ENCODE data around the gene ATG10. TPM values are rescaled to one million over a fixed set of nuclear protein-coding genes. Genes with fewer than 3 reads are reported as not detected.

The ATG10 gene
- total and polyA plus RNA-seq, 2 of the 13 experiments (the other 11 are each of a cell fraction or from before 2014, with no cell fraction given), result 2.0 to 5.7 TPM

- TF ChIP-seq RERE (CRISPR knock-in tag; IDR thresholded peaks at IDR 0.05; ENCODE audit: low read depth) (no peak), GRHL1 (CRISPR knock-in tag; conservative IDR thresholded peaks at IDR 0.05) (no peak), RCOR2 (CRISPR knock-in tag; IDR thresholded peaks at IDR 0.05) (no peak), FLYWCH1 (CRISPR knock-in tag; IDR thresholded peaks at IDR 0.05) (no peak), ZMYM2 (CRISPR knock-in tag; IDR thresholded peaks at IDR 0.05) (no peak), ZNF670 (CRISPR knock-in tag; IDR thresholded peaks at IDR 0.05; ENCODE audit: borderline replicate concordance) (peak; percentile 48; the same call in 1 of the 2 replicates), ZBTB38 (CRISPR knock-in tag; IDR thresholded peaks at IDR 0.05) (no peak), ZNF292 (CRISPR knock-in tag; IDR thresholded peaks at IDR 0.05; ENCODE audit: borderline replicate concordance, low read depth) (no peak), ETV5 (CRISPR knock-in tag; IDR thresholded peaks at IDR 0.05; ENCODE audit: borderline replicate concordance) (0 out of 2 replicates have a peak, but pooled peaks have one; percentile 4), ZNF776 (CRISPR knock-in tag; IDR thresholded peaks at IDR 0.05) (no peak), ZNF609 (CRISPR knock-in tag; IDR thresholded peaks at IDR 0.05; ENCODE audit: borderline replicate concordance) (no peak), RFX1 (IDR thresholded peaks at IDR 0.05) (no peak), SCMH1 (CRISPR knock-in tag; IDR thresholded peaks at IDR 0.05; ENCODE audit: borderline replicate concordance) (no peak), YY1 (IDR thresholded peaks at IDR 0.05; ENCODE audit: insufficient read depth, insufficient replicate concordance, low read depth, low read length) (peak; percentile 33)
Measured at GRCh38 chr5:82277987-82278710, 306.3 kb downstream of the ATG10 start, which contains the start of gene RPS23 (continued).
